ENCODE results near the gene CASP8. TPM values are rescaled to one million over a fixed set of nuclear protein-coding genes. Genes with fewer than 3 reads are reported as not detected.
"Not testable (repeated sequence)": the region's sequence is repeated elsewhere in the genome, so short reads cannot be mapped to it uniquely, and the experiment has no call there.

Gene CASP8
- total RNA-seq, 1 experiment from 2014 or later, result 67.1 TPM

DNA sequence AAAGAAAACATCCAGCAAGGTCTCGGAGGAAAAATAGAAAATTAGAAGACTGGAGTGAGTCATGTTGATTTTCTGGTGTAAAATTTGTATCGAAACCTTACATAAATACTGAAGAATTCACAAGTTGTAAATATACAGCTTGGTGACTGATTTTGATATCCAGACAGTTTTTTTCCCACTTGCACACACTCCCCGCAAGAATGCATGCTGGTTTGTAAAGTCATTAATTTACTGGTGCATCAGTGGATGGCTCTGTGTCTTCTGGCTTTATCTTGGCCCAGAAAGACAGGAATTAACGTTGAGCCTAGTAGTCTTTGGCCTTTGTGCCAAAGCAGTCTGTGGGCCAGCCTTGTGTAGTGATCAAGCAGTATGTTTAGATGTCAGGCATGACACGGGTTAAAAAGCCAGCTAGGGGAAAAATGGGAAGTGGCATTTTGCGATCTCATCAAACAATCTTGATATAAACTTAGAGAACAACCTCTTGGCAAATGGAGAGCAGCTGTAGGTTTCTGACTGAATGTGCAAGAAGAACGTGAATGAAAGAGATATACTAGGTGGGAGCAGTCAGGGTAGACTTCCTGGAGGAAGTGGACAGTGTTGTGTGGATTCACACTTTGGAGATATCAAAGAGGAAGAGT lies 22.7 kb upstream of the CASP8 start:
- TF ChIP-seq CTCF (IDR thresholded peaks at IDR 0.05; ENCODE audit: unreplicated experiment), result no peak
- peaks cover 7% of the 10 kb centered on the region for H3K9me3 Mint-ChIP-seq (ENCODE audit: low read depth, unreplicated experiment)
- no peak overlapping the region for H3K4me3 Mint-ChIP-seq (ENCODE audit: low read depth, unreplicated experiment)
- peak overlapping the region; percentile 5 for H3K27ac Mint-ChIP-seq (ENCODE audit: unreplicated experiment)
- CTCF ChIA-PET, result no interaction called here
- peaks cover 16% of the 10 kb centered on the region for H3K4me1 Mint-ChIP-seq (ENCODE audit: low read depth, unreplicated experiment)
- intact Hi-C loops (cut with micrococcal nuclease; ENCODE audit: unreplicated experiment), result loop anchor here (2.0 to 10.0 kb wide), 2 partner anchors 21 to 407 kb away; partner anchors contain the start of gene TMEM237
- no peaks in the 10 kb centered on the region for H3K27me3 Mint-ChIP-seq (ENCODE audit: unreplicated experiment)
- BruUV-seq (replicated peaks), result no TSS peak
- DNase-seq, result no peak
- H3K36me3 Mint-ChIP-seq (ENCODE audit: insufficient read depth, unreplicated experiment), result peaks cover 73% of the 10 kb centered on the region

- peaks cover 66% of the 10 kb centered on the region for H3K36me3 Mint-ChIP-seq (ENCODE audit: insufficient read depth, unreplicated experiment)
Observed at GRCh38 chr2:201239167-201239935, 21.0 kb upstream of the CASP8 start.

DNA sequence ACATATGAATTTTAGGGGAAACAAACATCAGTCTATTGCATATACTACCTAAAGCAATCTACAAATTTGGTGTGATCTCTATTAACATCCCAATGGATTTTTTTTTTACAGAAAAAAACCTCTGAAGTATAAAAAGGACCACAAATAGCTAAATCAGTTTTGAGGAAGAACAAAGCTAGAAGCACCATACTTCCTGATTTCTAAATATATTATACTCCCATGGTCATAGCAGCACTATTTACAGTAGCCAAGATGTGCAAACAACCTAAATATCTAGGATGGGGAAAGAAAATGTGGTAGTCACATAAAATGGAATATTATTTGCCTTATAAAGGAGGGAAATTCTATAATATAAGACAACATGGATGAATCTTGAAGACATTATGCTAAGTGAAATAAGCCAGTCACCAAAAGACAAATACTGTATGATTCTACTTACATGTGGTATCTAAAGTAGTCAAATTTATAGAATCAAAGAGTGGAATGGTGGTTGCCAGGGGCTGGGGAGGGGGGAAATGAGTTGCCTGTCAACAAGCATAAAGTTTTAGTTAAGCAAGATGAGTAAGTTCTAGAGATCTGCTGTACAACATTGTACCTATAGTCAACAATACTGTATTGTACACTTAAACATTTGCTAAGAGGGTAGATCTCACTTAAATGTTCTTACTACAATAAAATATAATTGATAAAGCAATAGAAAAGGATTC lies 17.6 kb upstream of the CASP8 start:
- Mint-ChIP-seq H3K4me3 (ENCODE audit: low read depth, unreplicated experiment) (no peak overlapping the region), H3K9me3 (ENCODE audit: low read depth, unreplicated experiment) (peaks cover 7% of the 10 kb centered on the region), H3K36me3 (ENCODE audit: insufficient read depth, unreplicated experiment) (peaks cover 56% of the 10 kb centered on the region), H3K4me1 (ENCODE audit: low read depth, unreplicated experiment) (peaks cover 7% of the 10 kb centered on the region), H3K27me3 (ENCODE audit: unreplicated experiment) (no peaks in the 10 kb centered on the region), H3K27ac (ENCODE audit: unreplicated experiment) (no peak overlapping the region)
- no peak for TF ChIP-seq CTCF (IDR thresholded peaks at IDR 0.05; ENCODE audit: unreplicated experiment)
- no TSS peak for BruUV-seq (replicated peaks)
- no peak for DNase-seq
- intact Hi-C loops (cut with micrococcal nuclease; ENCODE audit: unreplicated experiment), result no loop called here
- CTCF ChIA-PET, result no interaction called here

More at GRCh38 chr2:201239167-201239935, 21.0 kb upstream of the CASP8 start:
- DNase-seq; BruUV-seq (replicated peaks); H3K27me3 Mint-ChIP-seq (ENCODE audit: unreplicated experiment); H3K4me1 Mint-ChIP-seq (ENCODE audit: low read depth, unreplicated experiment); H3K27ac Mint-ChIP-seq (ENCODE audit: unreplicated experiment); CTCF ChIA-PET; H3K4me3 Mint-ChIP-seq (ENCODE audit: low read depth, unreplicated experiment); H3K9me3 Mint-ChIP-seq (ENCODE audit: low read depth, unreplicated experiment): not testable (repeated sequence)
- intact Hi-C loops (cut with micrococcal nuclease; ENCODE audit: unreplicated experiment), result loop anchor here (10.0 kb wide), 1 partner anchor 405 kb away; the partner anchor contains the start of gene TMEM237

DNA sequence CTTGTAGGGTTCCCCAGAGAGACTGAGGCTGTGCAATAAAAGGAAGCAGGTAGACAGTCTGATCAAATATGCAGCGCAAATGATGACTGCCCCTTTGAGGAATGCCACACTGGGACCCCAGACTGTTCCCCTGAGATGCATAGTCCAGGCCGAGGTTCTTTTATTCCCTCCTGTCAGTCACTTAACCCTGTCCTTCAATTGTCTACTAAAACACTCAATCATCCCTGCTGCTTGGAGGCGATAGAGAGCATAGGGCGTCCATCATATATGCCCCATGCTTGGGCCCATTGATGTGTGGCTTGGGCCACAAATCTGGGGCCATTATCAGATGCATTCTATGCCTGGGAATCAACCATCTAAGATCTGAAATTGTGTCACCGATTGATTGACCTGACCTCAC lies 15.5 kb upstream of the CASP8 start:
- Mint-ChIP-seq H3K36me3 (ENCODE audit: insufficient read depth, unreplicated experiment) (peaks cover 42% of the 10 kb centered on the region), H3K27ac (ENCODE audit: unreplicated experiment) (no peak overlapping the region), H3K4me3 (ENCODE audit: low read depth, unreplicated experiment) (no peak overlapping the region), H3K27me3 (ENCODE audit: unreplicated experiment) (no peaks in the 10 kb centered on the region), H3K4me1 (ENCODE audit: low read depth, unreplicated experiment) (peaks cover 7% of the 10 kb centered on the region), H3K9me3 (ENCODE audit: low read depth, unreplicated experiment) (peaks cover 7% of the 10 kb centered on the region)
- intact Hi-C loops (cut with micrococcal nuclease; ENCODE audit: unreplicated experiment), result no loop called here
- no peak for DNase-seq
- TF ChIP-seq CTCF (IDR thresholded peaks at IDR 0.05; ENCODE audit: unreplicated experiment), result no peak
- BruUV-seq (replicated peaks), result no TSS peak
- CTCF ChIA-PET, result interaction anchor here (0.6 kb wide), 1 partner anchor 1650 kb away, joined by 6 read pairs; no protein-coding TSS in a partner anchor

Data from Calu3 (cell line).